ENCODE results near the gene PHETA2. TPM values are rescaled to one million over a fixed set of nuclear protein-coding genes. Genes with fewer than 3 reads are reported as not detected.

Gene PHETA2
- total RNA-seq, 4 donors from 2014 or later, result 6.3 to 14.5 (median 9.5) TPM

- intact Hi-C loops (cut with DNase I), result no loop called here
- no peak for DNase-seq
- H3K4me1 ChIP-seq, result no peaks in the 10 kb centered on the region
- no peak overlapping the region for H3K27ac ChIP-seq
- no peak overlapping the region for H3K4me3 ChIP-seq
- no peaks in the 10 kb centered on the region for H3K36me3 ChIP-seq
- no peaks in the 10 kb centered on the region for H3K27me3 ChIP-seq
- H3K9me3 ChIP-seq, result peaks cover 0 to 16% (median 7%) of the 10 kb centered on the region in 3 donors
- 91 to 94% methylated on average over 5 of the region's 5 CpGs for WGBS, 2 donors
- no peak for TF ChIP-seq POLR2A (IDR thresholded peaks at IDR 0.05)
- TF ChIP-seq CTCF (IDR thresholded peaks at IDR 0.05), result no peak
These were observed 34.8 kb upstream of the PHETA2 start for GRCh38 chr22:42039271-42039670.

- no peak for DNase-seq
- no peak overlapping the region for H3K4me3 ChIP-seq
- H3K27ac ChIP-seq, result no peak overlapping the region
- no peaks in the 10 kb centered on the region for H3K27me3 ChIP-seq
- intact Hi-C loops (cut with DNase I), result no loop called here
- TF ChIP-seq CTCF (IDR thresholded peaks at IDR 0.05) (no peak), POLR2A (IDR thresholded peaks at IDR 0.05) (no peak)
- H3K36me3 ChIP-seq, result no peaks in the 10 kb centered on the region
- peaks cover 0 to 14% (median 7%) of the 10 kb centered on the region in 3 donors for H3K9me3 ChIP-seq
- no peaks in the 10 kb centered on the region for H3K4me1 ChIP-seq
These were observed 32.3 kb upstream of the PHETA2 start for GRCh38 chr22:42041784-42042183.

GRCh38 chr22:42050641-42051180 is 23.3 kb upstream of the PHETA2 start:
- no peak for DNase-seq
- H3K4me1 ChIP-seq, result no peaks in the 10 kb centered on the region
- no peak for TF ChIP-seq POLR2A (IDR thresholded peaks at IDR 0.05)
- TF ChIP-seq CTCF (IDR thresholded peaks at IDR 0.05), result no peak
- no peaks in the 10 kb centered on the region for H3K27me3 ChIP-seq
- no peaks in the 10 kb centered on the region for H3K9me3 ChIP-seq
- intact Hi-C loops (cut with DNase I), result no loop called here
- 63 to 70% methylated on average over 2 of the region's 2 CpGs for WGBS, 2 donors
- H3K27ac ChIP-seq, result no peak overlapping the region
- H3K4me3 ChIP-seq, result no peak overlapping the region
- no peaks in the 10 kb centered on the region for H3K36me3 ChIP-seq

- DNase-seq, result no peak
- whole genome bisulfite sequencing, 2 donors, result 62 to 81% methylated on average over 3 of the region's 3 CpGs
- H3K4me3 ChIP-seq, result no peak overlapping the region
- intact Hi-C loops (cut with DNase I), result no loop called here
- no peak for TF ChIP-seq POLR2A (IDR thresholded peaks at IDR 0.05)
- no peak for TF ChIP-seq CTCF (IDR thresholded peaks at IDR 0.05)
- H3K27me3 ChIP-seq, result no peaks in the 10 kb centered on the region
- no peaks in the 10 kb centered on the region for H3K36me3 ChIP-seq
- no peak overlapping the region for H3K27ac ChIP-seq
- peaks cover 0 to 13% (median 7%) of the 10 kb centered on the region in 3 donors for H3K9me3 ChIP-seq
- H3K4me1 ChIP-seq, result no peaks in the 10 kb centered on the region
These were observed 21.3 kb upstream of the PHETA2 start for GRCh38 chr22:42052765-42053164.

- TF ChIP-seq CTCF (IDR thresholded peaks at IDR 0.05), result no peak
- TF ChIP-seq POLR2A (IDR thresholded peaks at IDR 0.05), result no peak
- no peaks in the 10 kb centered on the region for H3K27me3 ChIP-seq
- H3K9me3 ChIP-seq, result peaks cover 0 to 13% (median 7%) of the 10 kb centered on the region in 3 donors
- no peak overlapping the region for H3K4me3 ChIP-seq
- no peak overlapping the region for H3K27ac ChIP-seq
- DNase-seq, result no peak
- H3K4me1 ChIP-seq, result no peaks in the 10 kb centered on the region
- intact Hi-C loops (cut with DNase I), result no loop called here
- 100% methylated on average over 1 of the region's 1 CpG for WGBS, 2 donors
- H3K36me3 ChIP-seq, result peaks cover 8 to 41% (median 13%) of the 10 kb centered on the region in 3 donors
These were observed 17.1 kb upstream of the PHETA2 start for GRCh38 chr22:42056757-42057511.

Data from esophagus squamous epithelium (tissue), 5 donors.